GM20431 (cell line): Measurements from ENCODE around the gene SLC6A6.

Experiments
- in situ Hi-C: fragments of 300-500 bp; cut with MseI, MboI; formaldehyde crosslinking; loops from one replicate; pipeline ENCODE4 v1.15.0; 2020; ENCODE audit warnings: low sequenced_read_pairs; ENCODE audit not compliant: unreplicated experiment

SLC6A6 gene

DNA sequence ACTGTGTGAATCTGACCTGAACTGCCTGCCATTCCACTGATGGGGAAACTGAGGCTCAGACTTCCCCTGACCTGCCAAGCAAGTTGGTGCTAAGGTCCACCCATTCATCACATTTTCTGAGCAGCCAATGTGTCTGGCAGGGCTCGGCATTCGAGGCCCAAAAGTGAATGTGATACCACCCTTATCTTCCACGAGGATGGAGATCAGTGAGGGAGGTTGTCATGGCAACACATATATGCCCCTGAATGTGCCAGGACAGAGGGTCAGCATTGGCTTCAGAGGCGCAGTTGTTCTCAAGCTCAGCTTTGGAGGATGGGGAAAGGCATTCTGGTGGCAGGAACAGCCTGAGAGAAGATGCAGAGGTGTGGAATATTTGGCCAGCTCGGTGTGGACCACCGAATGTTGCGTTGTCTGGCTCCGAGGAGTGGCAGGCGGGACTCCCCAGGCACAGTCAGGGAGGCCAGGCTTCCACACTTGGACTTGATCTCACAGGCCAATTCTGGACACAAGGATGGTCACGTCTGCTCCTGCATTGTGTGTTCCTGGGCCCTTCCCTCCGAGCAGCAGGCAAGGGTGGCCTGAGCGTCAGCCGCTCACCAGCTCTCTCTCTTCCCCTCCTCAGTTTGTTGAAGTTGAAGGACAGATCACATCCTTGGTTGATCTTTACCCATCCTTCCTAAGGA is 74.3 kb downstream of the SLC6A6 start:
- in situ Hi-C loops = no loop called here

DNA sequence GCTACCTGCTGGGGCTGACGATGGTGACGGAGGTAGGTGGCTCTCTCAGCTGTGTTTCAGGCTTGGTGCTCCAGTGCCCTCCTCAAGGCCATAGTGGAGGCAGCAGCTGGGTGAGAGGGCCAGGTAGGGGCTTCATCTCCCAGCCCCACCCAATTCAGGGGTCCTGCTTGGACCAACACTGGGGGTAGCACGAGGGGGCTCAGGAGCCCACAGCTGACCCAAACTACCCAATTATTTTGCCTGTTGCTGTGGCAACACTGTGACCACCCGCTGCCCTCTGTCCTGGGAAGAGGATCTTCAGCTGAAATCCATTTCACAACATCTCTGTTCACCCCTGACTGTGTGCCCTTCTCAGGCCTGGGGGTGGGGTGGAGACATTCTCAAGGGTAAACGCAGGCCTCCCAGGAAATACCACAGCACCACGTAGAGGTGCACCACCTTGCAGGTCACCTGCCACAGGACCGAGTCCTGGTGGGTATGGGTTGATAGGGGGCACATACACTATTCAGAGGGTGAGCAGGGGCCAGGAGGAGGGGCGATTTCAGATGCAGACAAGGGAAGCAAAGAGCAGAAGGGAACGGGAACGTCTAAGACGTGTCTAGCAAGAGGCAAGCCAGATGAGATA is 75.0 kb downstream of the SLC6A6 start:
- in situ Hi-C loops = no loop called here

DNA sequence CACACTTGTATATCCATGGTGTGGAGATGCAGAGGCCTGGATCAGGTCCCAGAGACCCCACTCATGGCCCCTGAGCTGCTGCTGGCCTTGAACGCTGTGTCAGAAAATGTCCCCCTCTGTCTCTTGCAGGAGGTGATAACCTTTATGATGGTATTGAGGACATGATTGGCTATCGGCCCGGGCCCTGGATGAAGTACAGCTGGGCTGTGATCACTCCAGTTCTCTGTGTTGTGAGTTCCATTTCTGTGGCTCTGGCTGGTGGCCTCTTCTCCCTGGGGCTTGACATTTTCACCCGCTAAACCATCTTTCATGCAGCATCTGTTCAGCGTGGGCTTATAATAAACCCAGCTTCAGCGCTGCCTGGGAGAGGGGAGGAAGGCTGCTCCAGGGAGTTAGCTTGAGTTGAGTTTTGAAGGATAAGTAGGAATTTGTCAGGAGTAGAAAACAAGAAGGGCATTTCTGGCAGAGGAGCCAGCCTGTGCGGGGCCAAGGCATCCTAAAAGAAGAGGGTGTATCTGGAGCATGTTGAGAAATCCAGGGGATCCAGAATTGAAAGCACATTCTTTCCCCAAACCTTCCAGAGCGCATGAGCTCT is 76.6 kb downstream of the SLC6A6 start:
- in situ Hi-C loops = no loop called here

DNA sequence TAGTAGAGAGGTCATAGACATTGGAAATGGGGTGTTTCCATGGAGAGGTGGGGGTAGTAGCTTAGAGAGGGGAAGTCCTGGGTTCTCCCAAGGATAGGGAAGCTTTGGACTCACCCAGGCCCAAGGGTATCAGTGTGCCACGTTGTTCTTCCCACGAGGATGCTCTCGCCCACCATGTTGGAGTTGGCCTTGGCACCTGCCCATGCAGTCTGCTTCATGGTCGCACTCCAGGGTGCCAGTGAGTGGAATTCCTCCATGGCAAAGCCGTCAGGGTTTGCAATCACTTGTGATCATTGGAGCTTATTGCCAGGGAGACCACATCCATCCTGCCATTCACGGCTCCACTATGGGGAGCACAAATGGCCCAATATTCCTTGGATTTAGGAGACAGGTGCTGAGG is 77.2 kb downstream of the SLC6A6 start:
- in situ Hi-C loops = no loop called here

DNA sequence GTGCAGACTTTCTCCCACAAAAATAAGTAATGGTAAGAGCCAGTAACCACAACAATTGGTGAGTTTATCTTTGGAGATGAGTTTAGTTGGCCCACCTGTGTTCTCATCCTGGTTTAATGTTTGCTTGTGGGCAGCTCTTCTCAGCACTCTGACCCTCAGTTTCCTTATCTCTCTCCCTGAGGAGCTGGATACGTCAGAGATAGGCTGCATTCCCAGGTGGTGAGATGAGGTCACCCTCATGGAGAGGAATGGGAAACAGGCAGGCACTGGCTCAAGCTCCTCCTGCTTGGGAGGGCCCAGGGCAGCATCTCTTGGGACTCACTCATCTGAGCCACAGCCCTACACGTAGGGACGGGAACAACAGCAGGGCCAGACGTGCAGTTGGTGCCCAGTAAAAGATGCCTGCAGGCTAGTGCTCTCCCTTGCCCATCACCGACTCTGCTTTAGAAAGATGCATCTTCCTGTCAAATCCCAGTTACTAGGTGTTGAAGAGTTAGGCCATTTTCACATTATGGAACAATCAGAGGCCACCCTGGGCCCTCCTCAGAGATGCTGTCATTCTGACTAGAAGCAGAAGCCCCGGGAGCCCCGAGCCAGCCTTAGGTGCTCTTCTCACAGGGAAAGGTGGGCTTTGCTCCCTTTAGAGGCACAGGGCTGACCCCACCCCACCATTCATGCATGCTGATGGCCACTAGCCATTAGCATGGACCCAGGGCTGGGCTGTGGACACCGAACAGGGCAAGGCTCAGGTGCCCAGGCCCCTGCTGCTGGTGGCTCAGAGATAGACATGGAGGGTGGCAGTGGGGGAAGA is 78.0 kb downstream of the SLC6A6 start:
- in situ Hi-C loops = no loop called here

DNA sequence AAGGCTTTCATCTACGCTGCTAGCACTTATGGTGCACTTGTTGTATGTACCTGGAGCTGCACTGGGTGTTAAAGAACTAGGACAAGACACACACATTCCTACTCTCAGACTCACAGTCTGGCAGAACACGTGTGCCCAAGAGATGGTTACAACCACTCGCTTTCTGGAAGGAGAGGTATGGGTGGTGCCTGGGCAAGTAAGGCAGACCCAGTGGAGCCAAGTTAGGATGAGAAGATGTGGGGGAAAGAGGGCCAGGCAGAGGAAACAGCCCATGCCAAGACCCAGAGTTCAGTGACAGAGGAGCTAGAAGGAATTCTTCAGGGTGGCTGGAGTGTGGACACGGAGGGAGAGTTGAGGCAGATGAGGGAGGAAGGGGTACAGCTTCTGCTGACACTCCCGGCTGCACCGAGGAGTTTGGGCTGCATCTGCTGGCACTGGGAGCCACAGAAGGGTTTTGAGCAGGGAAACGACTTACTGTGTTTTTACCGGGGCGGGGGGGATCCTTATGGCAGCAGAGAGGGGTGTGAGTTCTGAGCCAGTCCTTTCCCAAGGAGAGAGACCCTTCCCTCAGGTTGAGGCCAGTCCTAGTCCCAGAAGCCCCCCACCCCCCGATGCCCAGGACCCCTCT is 78.7 kb downstream of the SLC6A6 start:
- in situ Hi-C loops = no loop called here

DNA sequence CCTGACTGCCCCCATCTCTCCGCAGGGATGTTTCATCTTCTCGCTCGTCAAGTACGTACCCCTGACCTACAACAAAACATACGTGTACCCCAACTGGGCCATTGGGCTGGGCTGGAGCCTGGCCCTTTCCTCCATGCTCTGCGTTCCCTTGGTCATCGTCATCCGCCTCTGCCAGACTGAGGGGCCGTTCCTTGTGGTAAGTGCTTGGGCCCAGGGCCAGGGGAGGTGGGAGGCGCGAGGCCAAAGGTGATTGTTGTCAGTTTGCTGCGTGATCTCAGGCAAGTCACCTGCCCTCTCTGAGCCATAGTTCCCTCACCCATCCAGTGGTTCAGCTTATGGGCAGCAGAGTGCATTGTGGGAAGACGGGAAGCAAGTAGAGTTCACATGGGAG is 79.2 kb downstream of the SLC6A6 start:
- in situ Hi-C loops = no loop called here

DNA sequence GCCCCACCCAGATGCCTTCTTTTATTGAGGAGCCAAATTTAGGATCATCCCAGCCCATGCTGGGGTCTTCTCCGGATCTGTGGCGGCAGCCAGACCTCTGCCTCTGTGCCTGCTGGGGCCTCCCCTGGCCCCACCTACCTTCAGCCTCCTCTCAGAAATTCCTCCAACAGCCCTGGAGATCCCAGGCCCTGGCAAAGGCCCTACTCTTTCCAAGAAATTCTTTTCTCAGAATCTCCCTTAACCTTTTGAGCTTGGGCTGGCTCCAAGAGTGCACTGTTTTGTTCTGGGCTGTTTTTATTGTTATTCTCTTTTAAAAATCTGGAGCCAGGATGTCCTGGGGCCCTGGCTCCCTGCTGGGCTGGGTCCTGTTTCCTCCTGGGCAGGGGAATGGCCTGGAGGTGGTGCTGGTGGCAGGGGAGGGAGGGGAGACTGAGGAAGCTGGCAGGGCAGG is 79.9 kb downstream of the SLC6A6 start:
- in situ Hi-C loops = no loop called here

DNA sequence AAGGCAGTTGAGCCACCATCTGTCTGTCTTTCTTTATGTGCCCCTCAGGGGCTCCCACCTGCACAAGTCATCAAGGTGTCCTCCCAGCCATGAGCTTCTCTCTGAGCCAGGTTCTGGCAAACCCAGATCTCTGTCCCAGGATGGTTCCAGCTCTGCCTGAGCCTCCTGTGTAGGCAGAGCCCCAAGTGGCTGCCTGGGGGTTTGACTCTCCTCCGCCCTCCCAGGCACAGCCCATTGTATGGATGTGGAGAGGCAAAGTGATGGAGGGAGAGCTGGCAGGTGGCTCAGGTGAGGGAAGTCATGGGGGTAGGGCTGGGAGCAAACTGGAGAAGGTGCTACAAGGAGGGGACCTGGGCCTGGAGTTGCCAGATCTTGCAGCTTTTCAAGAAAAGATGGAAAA is 80.9 kb downstream of the SLC6A6 start:
- in situ Hi-C loops = no loop called here

DNA sequence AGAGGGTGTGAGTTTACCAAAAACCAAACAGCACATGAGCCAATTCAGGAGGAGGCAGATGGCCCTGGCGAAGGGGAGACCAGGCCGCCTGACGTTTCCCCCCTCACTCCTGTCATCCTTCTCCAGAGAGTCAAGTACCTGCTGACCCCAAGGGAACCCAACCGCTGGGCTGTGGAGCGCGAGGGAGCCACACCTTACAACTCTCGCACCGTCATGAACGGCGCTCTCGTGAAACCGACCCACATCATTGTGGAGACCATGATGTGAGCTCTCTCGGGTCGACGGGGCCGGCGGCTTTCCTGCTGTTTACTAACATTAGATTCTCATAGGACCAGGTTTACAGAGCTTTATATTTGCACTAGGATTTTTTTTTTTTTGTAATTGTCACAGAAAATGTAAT is 82.3 kb downstream of the SLC6A6 start:
- in situ Hi-C loops = no loop called here

DNA sequence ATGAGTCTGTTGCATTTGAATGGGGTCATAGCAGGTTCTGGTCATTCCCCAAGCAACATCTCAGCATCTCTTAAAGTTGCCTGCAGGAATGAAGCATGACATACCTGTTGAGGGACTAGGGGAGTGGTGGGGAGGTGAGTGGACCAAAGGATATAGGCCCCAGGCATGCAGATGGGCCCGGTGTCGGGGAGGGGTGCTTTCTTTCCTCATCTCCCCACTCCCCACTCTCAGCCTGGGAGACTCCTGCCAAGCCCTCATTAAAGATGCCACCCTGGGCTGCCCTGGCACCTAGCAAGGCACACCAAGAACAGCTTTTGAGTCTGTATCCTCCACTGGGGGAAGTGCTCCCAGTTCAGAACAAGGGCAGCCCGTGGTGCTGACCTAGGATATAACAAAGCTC is 83.6 kb downstream of the SLC6A6 start:
- in situ Hi-C loops = no loop called here

DNA sequence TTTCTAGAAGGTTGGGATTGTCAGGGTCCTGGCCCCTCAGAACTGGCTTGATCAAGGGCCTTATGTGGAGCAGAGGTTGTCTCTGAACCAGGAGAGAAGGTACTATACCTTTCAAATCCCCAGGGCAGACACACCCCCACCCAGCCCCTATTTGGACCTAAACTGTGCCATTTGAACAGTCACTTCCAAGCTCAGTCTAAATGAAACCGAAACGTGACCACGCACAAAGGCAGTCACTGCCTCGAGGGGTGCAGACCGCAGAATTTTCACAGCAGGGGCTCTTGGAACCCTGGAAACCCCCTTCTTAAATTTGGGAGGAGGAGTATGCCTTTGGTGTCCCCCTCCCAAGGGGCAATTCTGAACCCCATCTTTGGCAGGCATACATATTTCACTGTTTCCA is 84.1 kb downstream of the SLC6A6 start:
- in situ Hi-C loops = no loop called here

DNA sequence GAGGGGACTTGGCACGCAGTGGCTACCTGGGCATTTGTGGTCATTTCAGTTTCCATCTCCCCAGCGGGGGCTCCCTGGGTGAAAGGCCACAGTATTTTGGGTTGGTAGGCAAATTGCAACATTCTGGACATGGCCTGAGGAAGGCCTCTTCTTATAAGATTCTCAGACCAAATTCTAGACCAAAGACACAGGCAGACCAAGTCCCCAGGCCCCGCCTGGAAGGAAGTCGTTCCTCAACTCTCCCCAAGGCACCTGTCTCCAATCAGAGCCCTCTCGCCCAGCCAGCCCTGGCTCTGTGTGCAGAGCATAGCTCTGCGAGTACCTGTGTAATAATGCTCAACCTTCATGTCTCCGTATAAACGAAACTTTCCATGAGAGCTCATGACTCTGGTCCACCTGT is 84.7 kb downstream of the SLC6A6 start:
- in situ Hi-C loops = no loop called here

DNA sequence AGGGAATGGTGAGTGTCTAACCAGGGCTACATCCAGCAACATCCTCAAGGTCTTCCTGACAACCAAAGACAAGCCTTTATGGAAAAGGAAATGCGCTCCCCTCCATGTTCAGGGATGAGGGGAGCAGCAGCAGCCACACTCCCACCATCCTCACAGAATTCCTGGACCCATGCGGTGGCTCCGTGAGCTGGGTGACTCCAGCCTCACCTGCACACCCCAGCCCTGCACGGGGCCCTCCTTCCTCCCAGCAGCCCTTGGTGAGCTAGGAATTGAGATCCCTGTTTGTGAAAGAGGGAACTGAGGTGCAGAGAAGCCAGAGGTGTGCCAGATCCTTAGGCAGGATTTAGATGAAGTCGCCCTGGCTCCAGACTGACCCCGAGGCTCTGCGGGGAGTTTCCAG is 85.4 kb downstream of the SLC6A6 start:
- in situ Hi-C loops = no loop called here

DNA sequence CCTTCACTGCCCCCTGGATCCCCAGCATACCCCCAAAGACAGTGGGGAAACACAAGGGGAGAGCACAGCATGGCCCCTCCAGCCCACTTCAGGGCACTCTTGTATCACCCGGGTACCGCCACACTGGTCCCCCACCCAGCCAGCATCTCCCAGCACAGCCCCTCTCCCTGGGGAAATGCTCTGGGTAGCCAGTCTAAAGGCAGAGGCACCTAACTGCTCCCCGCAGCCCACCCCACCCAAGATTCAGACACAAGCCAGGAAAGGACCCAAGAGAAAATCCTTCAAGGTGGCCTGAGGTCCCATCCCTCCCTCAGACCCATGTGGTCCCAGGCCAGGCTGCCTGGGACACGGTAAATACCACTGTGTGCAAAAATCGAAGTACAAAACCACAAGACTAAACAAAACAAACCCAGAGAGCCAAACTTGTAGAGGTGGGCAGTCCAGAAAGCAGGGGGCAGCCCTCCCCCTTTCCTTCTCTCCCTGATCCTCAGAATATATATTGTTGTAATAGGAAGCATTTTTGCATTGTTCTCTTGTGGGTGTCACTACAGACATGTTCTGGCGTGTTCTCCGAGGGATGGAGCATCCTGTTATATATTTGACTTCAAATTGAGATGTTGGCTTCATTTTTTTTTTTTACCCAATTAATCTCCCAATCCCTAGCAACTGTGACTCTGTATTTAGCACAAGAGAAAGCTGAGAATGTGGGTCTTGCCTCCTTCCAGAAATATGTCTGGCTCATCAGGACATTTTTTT is 86.1 kb downstream of the SLC6A6 start:
- in situ Hi-C loops = no loop called here

DNA sequence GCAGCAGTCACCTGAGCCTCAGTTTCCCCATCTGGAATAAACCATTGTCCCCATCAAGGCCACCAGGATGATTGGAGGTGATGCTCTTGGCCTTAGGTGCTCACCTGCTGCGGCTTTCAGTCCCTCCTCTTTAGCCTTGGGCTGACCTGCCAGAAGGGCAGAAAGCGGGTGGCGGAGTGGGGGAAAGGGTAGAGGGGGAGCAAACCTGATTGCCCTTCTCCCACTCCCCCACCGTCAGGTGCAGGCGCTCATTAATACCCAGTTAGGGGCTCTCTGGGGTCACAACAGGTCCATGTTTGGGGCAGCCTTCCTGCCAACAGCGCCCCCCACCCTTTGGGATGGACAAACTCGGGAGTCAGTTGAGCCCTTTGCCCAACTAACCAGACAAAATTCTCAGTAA is 87.2 kb downstream of the SLC6A6 start:
- in situ Hi-C loops = no loop called here

DNA sequence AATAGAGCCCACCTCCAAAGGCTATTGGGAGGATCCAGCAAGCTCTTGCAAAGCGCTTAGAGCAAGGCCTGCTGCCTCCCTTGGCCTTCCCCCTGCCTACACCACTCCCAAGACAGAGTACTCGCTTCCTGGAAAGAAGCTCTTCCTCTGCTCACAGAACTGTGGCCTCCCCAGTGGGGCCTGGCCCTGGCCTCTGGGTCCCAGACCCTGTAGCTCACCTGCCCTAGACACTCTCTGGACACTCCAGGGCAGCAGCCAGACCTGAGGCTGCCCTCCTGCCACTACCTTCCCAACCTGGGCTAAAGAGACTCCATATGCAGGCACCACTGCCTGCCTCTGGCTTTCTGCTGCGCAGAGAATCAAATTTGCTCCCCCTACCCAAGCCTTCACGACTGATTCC is 87.8 kb downstream of the SLC6A6 start:
- in situ Hi-C loops = no loop called here

DNA sequence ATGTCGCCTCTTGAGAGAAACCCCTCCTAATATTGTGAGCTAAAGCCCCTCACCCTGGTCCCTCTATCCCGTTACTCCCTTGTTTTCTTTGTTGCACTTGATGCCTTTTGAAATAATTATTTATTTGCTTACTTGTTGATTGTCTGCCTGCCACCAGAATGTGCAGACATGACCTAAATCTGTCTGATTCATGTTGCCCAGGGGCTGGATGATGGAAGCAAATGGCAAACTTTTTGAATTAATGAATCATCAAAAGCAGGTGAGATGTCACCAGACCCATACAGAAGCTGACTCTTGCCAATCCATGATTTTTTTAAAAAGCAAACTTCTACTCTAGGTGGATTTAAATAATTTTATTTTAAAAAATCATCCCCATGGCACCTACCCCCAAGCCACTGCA is 88.4 kb downstream of the SLC6A6 start:
- in situ Hi-C loops = no loop called here

DNA sequence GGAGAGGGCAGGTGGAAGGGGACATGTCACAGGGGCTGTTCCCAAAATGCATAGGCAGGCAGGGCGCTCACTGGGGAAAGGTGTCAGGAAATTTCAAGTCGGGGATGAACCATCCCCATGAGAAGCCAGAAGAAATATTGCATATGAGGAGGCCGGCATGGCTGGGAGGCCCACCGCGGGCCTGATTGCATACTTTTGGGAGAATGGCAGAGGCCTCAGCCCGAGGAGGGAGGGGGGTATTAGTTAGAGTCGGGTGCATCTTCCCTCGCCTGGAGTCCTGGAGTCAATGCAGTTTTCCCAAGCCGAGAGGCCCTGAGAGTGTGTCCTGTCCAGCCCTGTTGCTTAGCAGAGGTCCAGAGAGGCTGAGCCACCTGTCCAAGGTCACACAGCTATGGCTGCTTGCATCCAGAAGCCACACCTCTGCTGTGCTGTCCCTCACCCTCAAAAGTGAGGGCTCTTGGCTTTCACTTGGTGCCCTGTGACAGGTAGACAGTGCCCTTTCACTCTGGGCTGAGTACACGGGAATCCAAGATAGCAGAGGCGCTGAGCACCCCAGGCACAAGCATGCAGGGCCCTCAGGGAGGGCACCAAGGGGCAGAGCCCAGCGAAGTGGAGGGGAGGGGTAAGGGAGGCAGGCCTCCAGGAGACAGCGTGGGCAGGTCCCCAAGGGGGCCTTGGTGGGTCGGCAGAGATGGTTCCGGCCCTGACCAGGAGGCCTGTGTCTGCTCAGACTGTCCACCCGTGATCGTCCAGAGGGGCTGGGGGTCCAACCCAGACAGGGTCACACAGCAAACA is 89.2 kb downstream of the SLC6A6 start:
- in situ Hi-C loops = no loop called here
